NCI-H2107 treated with DMSO at 0.1 percent for 48 hours (cell line): Measurements from ENCODE around the gene WNK2.
"Not testable (repeated sequence)": the region's sequence is repeated elsewhere in the genome, so short reads cannot be mapped to it uniquely, and the experiment has no call there.

Experiments
- DNase-seq: peaks from one replicate; lab custom pipeline; 2025; ENCODE audit not compliant: unreplicated experiment; lab: John Stamatoyannopoulos, UW

WNK2 gene

GRCh38 chr9:93235300-93235960 is 51.5 kb downstream of the WNK2 start:
- no peak for DNase-seq

GRCh38 chr9:93236541-93237206 is 52.7 kb downstream of the WNK2 start:
- no peak for DNase-seq

- no peak for DNase-seq
Observed at GRCh38 chr9:93237540-93237939, 53.6 kb downstream of the WNK2 start.

- DNase-seq: no peak
Observed at GRCh38 chr9:93238953-93239925, 55.3 kb downstream of the WNK2 start.

- no peak for DNase-seq
Observed at GRCh38 chr9:93240891-93241334, 57.0 kb downstream of the WNK2 start.

- DNase-seq: no peak
Observed at GRCh38 chr9:93243112-93243511, 59.2 kb downstream of the WNK2 start.

- DNase-seq: no peak
Observed at GRCh38 chr9:93244101-93244500, 60.2 kb downstream of the WNK2 start.

GRCh38 chr9:93244510-93245436 is 60.8 kb downstream of the WNK2 start:
- DNase-seq: no peak

- DNase-seq: no peak
Observed at GRCh38 chr9:93245437-93245970, 61.6 kb downstream of the WNK2 start.

- no peak for DNase-seq
Observed at GRCh38 chr9:93246111-93246510, 62.2 kb downstream of the WNK2 start.

- no peak for DNase-seq
Observed at GRCh38 chr9:93246526-93246925, 62.6 kb downstream of the WNK2 start.

GRCh38 chr9:93247099-93247865 is 63.3 kb downstream of the WNK2 start:
- DNase-seq: no peak

GRCh38 chr9:93247892-93248291 is 64.0 kb downstream of the WNK2 start:
- DNase-seq: no peak

GRCh38 chr9:93248386-93249040 is 64.6 kb downstream of the WNK2 start:
- no peak for DNase-seq

GRCh38 chr9:93250185-93250584 is 66.2 kb downstream of the WNK2 start:
- no peak for DNase-seq

- DNase-seq: not testable (repeated sequence)
Observed at GRCh38 chr9:93251309-93251708, 67.4 kb downstream of the WNK2 start.

- no peak for DNase-seq
Observed at GRCh38 chr9:93252116-93252780, 68.3 kb downstream of the WNK2 start.

GRCh38 chr9:93252781-93253530 is 69.0 kb downstream of the WNK2 start:
- no peak for DNase-seq
